GM21423 (cell line): ENCODE measurements around the gene ZNF205.
"Not testable (repeated sequence)": the region's sequence is repeated elsewhere in the genome, so short reads cannot be mapped to it uniquely, and the experiment has no call there.

ENCODE experiments used
- ATAC-seq: cut with Tn5 transposase; IDR thresholded peaks from one replicate; pipeline ENCODE4 v1.9.1; 2021; ENCODE audit warnings: mild to moderate bottlenecking, moderate library complexity; ENCODE audit not compliant: unreplicated experiment

The ZNF205 gene

DNA sequence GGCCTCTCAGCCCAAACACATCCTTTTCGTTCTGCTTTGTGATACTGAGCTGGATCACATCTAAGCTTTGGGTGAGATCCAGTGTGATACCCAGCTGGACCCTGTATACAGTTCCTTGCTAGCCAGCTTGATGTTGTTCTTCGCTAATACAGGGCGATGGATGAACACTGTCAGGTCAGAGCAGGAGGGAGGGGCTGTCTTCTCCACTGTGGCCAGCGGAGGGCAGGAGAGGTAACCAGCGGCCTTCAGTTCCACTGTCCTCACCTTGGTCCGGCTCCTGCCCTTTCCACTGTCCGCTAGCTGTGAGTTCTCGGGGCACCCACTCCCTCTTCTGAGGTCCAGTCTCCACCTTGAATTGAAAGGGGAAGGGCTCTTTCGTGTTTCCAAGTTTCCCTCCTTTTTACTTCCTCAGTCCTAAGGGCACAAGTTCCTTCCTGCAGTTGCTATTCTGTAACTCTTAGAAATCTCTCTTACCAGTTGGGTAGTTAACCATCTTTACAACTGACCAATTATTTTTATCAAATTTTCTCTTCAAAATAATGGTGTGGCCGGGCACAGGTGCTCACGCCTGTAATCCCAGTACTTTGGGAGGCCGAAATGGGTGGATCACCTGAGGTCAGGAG is 19.5 kb downstream of the ZNF205 start:
- no peak for ATAC-seq

GRCh38 chr16:3133844-3134243 is 21.5 kb downstream of the ZNF205 start:
- ATAC-seq, result no peak

DNA sequence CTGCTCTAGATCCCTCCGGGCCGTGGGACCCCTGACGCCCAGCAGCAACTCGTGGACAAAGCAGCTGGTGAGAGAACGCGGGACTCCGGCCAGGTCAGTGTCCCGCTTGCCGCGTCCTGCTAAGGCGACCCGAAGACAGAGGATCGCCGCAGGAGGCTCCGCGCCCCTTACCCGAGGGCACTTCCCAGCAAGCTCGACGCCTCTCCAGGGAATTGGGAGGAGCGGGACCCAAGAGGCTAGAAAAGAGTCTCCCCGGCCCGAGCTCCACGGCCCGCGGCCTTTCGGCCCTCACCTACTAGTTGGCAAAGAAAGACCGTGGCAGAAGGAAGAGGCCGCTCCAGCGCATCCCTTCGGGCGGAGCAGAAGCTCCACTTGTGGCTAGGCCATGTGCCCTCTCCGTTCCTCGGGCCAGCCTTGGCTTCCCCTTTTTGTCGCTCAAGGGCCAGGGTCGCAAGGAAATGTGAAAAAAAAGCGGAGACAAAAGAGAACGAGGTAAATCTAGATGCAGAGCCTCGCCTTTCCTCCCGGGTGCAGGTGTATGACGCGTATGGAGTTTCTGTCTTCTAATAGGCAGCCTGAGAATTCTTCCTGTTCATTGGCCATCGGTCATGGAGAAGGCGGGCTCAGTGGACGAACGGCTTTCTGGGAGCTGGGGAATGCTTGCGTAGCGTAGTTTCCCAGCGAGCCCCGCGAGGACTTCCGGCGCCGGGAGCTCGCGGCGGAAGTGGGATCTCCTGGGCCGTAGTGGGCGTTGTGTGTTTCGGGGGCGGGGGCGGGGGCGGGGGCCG is 22.1 kb downstream of the ZNF205 start, which contains the start of gene ZNF213:
Gene ZNF213, plus strand, starts transcription at position 692 of the 788 bp plus-strand sequence. CDS start 2,252 bp downstream, outside the sequence.
- peak; percentile 89 for ATAC-seq

- no peak for ATAC-seq
These were observed 22.8 kb downstream of the ZNF205 start for GRCh38 chr16:3135126-3135715.

DNA sequence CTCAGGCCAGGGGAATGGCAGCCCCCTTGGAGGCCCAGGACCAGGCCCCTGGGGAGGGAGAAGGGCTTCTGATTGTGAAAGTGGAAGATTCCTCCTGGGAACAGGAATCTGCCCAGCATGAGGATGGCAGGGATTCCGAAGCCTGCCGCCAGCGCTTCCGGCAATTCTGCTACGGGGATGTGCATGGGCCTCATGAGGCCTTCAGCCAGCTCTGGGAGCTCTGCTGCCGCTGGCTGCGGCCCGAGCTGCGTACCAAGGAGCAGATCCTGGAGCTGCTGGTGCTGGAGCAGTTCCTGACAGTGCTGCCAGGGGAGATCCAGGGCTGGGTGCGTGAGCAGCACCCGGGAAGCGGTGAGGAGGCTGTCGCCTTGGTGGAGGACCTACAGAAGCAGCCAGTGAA is 24.9 kb downstream of the ZNF205 start:
- no peak for ATAC-seq

DNA sequence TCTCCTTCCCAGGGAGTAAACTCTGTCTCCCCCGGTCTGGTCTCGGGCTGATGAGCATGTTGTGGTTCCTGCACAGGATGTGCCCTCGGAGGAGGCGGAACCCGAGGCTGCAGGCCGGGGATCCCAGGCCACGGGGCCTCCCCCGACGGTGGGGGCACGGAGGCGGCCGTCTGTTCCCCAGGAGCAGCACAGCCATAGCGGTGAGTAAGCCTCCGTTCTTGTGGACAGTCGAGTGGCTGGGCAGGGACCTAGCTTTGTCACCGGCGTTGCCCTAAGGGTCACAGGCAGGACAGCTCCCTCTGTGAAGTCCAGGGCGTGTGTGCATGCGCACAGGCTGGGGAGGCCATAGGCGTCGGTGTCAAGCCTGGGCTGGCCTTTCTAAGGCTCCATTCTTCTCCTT is 26.0 kb downstream of the ZNF205 start:
- ATAC-seq, result no peak

DNA sequence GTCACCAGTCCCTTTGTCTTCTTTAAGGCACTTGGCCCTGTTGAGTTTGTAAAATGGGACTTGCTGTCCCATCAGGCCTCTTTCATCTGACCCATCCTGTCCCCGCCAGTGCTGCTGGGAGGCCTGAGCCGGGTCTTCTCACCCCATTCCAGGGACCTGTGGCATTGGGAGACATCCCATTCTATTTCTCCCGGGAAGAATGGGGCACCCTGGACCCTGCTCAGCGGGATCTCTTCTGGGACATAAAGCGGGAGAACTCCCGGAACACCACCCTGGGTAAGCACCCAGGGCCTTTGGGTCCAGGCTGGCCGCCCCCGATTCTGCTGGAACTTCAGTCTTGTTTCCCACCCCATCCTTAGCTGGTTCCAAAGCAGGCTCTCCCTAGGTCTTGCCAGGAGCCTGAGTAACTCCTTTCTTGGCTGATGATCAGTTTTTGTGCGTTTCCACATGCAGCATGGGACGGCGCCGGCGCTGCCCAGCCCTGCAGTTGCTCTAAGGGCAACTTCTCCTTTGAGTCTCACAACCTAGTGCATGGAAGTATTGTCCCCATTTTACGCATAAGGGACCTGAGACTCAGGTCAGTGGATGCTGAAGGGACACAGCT is 26.5 kb downstream of the ZNF205 start:
- ATAC-seq, result no peak

GRCh38 chr16:3139561-3139960 is 27.2 kb downstream of the ZNF205 start:
- not testable (repeated sequence) for ATAC-seq

- ATAC-seq, result no peak
These were observed 28.4 kb downstream of the ZNF205 start for GRCh38 chr16:3140603-3141427.

DNA sequence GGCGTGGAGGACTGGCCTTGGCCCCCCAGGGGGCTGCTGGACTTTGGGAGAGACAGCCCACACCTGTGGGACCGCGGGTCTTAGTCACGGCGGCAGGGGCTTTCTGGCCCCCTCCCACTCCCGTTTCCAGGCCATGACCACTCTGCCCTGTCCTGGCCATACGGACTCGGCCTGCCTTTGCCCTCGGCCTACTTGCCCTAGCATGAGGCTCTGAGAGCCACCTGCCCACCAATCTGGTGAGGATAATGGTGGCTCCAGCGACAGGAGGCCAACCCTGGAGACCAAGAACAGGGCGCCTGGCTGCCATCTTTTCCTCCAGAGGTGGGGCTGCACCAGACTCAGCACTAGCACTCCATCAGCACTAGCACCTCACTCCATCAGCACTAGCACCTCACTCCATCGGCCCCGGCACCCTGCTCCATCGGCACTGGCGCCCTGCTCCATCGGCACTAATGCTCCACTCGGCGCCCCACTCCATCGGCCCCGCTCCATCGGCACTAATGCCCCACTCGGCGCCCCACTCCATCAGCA is 29.5 kb downstream of the ZNF205 start:
- ATAC-seq, result no peak

- no peak for ATAC-seq
These were observed 29.9 kb downstream of the ZNF205 start for GRCh38 chr16:3142327-3142726.

DNA sequence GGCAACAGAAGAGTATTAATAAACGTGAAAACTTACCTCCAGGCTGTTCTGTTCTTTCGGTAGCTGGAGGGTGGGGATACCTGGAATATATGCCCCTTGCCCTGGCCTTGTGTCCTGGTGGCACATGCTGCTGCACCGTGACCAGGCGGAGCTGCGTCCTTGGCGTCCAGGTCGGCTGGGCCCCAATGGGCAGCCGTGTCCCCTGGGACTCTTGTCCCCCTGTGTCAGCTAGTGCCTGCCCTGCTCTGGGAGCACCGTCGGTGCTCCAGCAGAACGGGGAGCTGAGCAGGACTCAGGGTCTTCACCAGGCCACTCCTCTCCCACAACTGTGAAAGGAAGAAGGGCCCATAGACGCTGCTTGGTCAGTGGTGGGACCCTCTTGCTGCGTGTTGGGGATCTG is 30.4 kb downstream of the ZNF205 start:
- no peak for ATAC-seq

GRCh38 chr16:3143189-3143588 is 30.8 kb downstream of the ZNF205 start:
- ATAC-seq, result no peak

- ATAC-seq, result no peak
These were observed 31.4 kb downstream of the ZNF205 start for GRCh38 chr16:3143598-3144320.

DNA sequence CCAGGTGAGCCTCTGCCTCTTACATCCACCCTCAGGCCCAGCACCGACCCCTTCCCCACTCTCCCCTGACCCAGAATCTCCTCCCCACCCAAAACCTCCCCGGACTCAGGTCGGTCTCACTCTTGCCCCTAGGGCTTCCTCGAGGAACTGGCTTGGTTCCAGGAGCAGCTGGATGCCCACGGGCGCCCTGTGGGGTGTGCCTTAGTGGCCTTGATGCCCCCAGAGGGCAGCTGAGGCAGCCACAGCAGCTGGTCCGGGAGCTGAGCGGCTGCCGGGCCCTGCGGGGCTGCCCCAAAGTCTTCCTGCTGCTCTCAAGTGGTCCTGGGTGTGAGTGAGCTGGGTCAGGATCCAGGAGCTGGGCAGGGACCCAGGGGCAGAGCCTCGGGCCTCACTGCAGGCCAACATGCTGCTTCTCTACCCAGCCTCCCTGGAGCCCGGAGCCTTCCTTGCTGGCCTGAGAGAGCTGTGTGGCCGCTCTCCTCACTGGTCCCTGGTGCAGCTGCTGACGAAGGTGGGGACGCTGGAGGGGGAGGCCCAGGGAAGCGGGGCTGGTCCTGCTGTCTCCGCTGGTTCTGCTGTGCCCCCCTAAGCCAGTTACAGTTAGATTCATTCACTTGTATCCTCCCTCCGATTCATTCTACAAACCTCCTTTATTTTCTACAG is 32.1 kb downstream of the ZNF205 start:
- ATAC-seq, result no peak

GRCh38 chr16:3145151-3145550 is 32.8 kb downstream of the ZNF205 start:
- no peak for ATAC-seq

- no peak for ATAC-seq
These were observed 33.3 kb downstream of the ZNF205 start for GRCh38 chr16:3145660-3146059.

GRCh38 chr16:3147046-3147756 is 34.8 kb downstream of the ZNF205 start:
- ATAC-seq, result no peak

GRCh38 chr16:3147757-3148104 is 35.3 kb downstream of the ZNF205 start:
- no peak for ATAC-seq
